Stimulated activated CD4-positive, alpha-beta T cell treated with anti-CD3 and anti-CD28 coated beads, Interleukin-2, amount 100 ng/mL, for 24 hours (primary cell): ENCODE results near the gene OR51D1.

Experiments used
- DNase-seq, 2 donors: peaks; one replicate each; pipeline ENCODE4 v3.0.0-alpha.2; 2020

The OR51D1 gene

DNA sequence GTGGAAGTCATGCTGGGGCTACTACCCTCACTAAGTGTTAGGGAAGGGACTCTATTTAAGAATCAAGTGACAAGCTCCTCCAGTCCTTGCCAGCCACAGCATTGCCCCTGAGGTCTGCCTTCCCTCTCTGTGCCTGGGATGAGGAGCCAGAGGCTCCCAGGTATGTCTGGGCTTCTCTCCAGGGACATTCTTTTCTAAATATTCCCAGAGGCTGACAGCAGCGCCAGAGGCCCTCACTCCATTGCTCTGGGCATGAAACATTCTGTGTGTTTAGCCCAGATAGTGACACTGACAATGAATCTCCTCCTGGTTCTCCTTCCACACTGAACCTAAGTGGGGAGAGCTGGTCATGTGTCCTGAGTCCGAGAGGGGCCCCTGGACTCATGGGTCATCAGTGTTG lies 8.7 kb downstream of the OR51D1 start:
- no peak for DNase-seq

DNA sequence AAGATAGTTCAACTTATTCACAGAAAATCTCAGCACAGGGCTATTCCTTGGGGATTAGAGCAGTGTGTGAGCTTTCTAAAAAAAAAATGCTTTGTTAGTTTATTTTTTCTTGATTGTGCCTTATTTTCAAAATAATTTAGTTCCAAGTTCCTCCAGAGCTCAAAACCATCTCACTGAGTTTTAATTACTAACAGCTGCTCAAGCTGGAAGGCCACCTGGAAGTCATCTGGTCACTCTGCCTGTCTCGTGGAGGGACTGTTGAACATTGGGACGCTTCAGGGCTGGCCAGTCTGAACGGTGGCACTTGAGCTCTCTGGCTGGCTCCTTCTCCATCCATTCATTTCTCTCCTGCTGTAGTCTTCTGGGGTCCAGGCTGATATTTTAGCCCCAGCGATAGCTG lies 10.5 kb downstream of the OR51D1 start:
- DNase-seq, result no peak

DNA sequence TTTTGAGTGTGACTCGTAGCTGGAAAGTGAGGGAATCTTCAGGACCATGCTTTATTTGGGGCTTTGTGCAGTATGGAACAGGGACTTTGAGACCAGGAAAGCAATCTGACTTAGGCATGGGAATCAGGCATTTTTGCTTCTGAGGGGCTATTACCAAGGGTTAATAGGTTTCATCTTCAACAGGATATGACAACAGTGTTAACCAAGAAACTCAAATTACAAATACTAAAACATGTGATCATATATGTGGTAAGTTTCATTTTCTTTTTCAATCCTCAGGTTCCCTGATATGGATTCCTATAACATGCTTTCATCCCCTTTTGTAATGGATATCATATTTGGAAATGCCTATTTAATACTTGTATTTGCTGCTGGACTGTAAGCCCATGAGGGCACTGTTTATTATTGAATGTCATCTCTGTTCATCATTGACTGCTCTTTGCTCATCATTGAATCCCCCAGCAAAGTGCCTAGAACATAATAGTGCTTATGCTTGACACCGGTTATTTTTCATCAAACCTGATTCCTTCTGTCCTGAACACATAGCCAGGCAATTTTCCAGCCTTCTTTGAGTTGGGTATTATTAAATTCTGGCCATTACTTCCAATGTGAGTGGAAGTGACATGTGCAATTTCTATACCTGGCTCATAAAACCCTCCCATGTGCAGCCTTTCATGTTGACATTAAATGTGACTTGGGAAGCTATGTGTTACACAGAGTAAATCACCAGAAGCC lies 17.5 kb downstream of the OR51D1 start:
- DNase-seq, result no peak

DNA sequence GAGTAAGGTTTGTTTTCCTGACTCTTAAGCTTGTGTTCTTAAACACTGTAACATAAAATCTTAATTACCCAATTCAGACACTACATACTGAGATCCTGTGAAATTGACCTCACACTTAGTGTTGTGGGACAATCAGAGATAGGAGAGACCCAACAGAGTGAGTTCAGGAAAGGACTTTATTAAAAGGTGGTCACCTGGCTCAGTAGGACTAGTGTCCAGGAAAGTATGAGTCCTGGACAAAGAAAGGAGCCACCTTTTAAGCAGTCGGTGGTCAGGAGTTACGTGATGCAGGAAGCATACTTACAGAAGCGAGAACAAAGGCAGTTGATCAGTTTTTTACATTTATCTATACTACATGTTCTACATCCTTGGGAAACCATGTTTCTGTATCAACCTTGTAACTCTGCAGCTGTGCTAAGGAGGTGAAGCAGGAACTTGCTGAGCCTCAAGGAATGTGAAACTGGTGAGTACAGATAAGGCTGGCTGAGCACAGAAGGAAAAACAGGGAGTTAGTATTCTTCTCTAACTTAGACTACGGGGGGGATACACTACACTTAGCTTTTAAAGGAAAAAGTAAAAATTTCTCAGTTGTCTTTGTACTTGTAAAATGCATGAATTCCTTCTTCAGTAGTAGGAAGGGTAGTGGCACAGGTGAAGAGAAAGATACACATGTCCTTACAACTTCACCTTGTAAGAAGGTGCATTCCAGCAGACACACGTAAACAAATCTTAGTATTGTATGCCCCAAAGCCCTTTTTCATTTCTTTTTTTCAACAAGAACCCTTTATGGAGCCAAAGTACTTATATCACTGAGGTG lies 21.6 kb downstream of the OR51D1 start:
- DNase-seq, result no peak

DNA sequence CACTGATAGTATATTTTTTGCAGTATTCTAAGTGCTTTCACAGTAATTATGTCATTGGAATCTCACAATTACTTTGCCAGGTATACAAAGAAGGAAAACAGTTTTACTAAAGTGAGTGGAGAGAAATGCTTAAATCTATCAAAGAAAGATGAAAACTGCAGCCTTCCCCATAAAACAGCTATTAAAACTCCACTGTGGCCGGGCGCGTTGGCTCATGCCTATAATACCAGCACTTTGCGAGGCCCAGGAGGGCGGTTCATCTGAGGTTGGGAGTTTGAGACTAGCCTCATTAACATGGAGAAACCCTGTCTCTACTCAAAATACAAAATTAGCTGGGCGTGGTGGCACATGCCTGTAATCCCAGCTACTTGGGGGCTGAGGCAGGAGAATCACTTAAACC lies 25.6 kb downstream of the OR51D1 start:
- DNase-seq, result no peak

DNA sequence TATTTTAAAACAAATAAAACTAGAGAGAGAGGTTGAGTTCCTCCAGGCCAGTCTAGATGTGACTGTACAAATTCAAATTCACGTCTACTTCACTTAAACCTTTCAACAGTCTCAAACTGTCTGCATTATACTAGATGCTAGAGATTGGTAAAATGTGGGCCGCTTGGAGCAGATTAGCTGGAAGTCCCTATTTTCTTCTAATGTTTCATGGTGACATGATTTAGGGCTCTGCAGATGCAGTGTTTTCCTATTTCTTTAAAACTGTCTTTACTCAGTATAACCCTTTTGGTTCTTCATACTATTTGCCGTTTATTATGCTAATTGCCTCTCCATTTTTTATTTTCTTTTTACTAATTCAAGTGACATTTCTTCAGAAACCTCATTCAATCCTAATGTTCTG lies 26.9 kb downstream of the OR51D1 start:
- DNase-seq, result no peak

DNA sequence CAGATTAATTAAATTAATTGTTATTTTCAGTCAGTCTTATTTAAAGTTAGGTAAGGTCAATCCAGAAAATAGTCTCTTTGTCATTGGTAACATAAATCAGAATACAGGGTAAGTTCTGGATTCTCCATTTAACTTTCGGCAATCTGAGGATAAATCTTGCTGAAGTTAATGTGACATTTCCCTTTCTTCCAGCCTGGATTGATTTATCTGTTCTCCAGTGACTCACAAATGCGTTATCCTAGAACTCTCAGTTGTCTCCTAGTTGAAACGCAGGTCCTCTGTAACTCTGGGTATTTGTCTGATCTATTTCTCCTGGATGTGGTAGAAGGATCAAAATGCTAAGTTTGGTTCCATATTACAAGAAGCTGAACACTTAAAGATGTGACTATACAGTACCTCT lies 27.5 kb downstream of the OR51D1 start:
- no peak for DNase-seq

DNA sequence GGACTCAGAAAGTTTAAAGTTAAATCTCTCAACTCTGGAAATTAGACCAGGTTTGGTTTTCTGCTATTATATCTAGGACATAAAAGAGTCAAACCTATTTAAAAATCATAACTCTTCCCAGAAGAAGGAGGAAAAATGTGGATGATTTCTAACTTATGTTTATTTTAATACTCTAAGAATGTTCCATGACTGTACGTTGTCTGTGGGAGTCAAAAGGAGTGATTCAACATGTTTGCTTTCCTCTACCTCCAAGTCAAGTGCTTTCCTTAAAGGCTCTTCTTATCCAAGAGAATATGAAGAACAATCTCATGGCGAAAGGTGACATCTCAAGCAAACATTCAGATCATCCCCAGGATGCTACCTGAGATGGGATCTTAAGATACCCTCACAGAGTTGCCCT lies 28.1 kb downstream of the OR51D1 start:
- no peak for DNase-seq

DNA sequence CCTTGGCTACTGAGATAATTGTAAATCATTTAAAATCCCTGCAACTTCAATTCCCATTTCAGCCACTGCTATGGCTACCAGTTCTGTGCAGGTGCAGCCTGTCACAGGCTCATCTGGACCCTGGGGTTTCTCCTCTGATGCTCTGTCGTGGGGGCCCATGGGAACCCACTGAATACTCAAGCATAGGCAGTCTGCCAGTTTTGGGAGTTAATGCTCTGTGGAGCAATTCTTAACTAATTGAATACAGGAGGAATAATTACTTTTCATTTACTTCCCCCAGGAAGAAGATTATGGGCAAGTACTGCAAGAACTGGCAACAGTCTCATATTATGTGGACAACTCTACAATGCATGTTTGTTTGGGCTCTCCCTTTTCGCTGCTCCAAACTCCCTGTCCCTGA lies 34.5 kb downstream of the OR51D1 start:
- no peak for DNase-seq

DNA sequence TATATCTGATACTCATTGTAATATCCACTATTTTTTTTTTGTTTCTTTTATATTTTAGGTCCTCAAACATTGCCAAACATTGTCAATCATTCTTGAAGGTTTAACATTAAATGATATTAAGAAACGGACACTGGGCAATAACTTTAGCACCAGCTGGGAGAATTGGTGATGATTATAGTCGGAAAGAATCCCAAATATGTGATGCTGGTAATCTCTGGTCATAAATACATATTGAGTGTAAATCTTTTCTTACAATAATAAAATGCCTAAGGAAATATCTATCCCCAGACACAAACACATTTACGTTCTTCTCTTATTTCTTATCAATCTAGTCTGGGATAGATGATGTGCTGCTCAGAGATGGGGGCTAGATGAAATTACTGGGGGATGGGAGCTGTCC lies 35.2 kb downstream of the OR51D1 start:
- DNase-seq, result no peak

DNA sequence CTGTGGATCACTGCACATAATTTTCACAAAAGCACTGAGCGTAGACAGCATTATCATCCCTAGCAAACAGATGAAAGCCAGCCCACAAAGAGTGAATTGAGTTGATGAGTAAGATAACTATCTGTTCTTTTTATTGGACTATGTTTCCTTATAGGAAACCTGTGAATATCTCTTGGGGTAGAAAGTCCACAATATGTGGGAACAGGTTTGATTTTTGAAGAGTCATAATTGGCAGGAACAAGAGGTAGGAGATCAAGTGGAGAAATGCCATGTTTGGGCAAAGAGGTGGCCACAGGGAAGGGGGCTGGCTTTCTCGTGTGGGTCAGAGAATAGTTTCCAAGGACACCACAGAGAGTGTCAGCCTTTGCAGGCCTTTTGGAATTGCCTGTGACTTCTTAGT lies 36.5 kb downstream of the OR51D1 start:
- no peak for DNase-seq

DNA sequence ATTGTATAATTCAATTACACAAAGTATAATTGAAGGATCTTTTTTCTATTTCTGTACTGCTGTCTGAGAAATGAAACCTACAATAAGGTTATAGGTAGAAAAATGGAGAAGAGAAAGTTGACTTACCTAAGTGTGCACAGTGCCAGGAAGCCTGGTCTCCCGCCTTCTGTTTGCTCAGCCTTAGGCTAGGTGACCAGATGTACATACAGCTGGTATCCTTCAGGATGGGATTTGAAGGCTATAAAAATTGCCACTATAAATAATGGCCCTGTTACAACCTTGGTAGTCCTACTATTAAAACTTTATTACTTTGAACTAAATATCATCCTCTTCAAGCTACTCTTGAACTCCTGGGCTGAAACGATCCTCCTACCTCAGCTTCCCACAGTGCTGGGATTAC lies 40.7 kb downstream of the OR51D1 start:
- no peak for DNase-seq

DNA sequence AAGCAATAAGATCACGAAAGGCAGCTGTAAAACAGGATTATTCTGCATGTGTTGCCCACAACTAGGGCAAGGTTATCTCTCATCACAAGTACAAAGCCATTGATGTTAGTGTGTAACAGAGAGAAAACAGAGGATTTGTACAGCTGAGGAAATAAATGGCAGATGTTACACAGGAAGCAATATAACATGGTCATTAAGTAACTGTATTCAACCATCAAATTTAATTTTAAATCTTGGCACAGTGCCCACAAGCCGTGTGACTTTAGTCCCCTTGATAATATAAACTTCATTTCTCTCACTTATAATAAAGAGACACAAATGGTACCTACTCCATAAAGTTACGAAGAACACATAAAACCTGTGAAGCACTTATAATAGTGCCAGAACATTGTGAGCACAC lies 43.1 kb downstream of the OR51D1 start:
- no peak for DNase-seq

DNA sequence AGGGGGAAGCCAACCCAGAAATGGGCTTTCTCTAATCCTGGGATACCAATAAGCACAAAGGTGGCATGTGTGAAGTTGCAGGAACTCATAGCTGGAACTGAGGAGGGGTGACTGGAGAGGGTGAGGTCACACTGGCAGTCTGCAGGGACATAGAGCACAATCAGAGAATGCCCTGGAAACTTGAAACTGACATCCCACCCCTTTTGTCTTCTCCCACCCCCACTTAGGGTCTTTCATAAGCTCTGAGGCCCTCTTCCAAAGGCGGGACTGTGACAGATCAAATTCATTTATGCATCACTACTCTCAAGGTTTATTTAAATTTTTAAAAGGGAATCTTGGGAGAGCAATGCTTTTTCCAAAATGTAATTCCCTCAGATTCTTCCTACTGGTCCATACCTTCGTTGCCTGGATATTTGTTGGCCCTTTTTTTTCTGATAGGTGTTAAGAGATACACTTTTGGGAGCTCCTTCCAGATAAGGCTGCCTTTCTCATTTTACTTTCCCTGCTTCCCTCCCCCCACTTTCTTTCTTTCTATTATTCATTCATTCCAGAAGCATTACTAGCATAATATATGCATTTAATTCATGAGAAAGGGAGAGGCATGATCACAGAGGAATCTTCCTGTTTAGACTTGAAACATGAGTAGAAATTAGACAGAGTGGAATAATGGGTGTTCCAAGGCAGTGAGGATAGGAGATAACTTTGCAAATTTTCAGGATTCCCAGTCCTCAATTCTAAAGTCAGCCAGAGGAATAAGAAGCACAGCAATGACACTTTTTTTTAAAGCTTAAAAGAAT lies 45.5 kb downstream of the OR51D1 start:
- DNase-seq, result no peak

DNA sequence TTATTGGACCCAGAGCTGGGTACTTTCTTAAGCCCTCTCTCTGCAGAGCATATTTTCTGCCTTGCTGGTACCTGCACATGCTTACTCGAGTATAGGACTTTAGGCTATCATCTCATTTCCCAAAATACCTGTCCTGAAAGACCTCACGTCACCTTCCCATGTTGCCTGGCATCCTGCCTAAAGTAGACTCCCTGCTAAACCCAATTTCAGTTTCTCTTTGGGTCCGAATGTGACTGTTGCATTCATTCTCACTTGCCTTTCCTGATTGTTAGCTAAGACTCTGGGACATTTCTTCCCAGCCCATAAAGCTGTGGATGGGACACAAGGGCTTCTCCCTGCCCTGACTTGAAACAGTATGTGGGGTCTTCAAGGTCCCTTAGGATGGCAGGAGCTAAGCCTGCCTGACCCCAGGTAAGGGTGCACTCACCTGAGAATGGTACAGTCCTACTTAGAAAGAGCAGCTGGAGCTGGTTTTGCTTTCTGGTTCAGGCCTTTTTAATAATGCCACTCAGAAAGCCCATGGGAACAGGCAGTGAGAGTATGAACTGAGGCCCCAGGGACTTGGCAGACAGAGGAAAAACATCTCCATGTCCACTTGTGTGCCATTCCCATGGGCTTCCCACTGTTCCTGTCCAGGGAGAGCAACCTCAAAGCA lies 47.5 kb downstream of the OR51D1 start:
- no peak for DNase-seq
